Hematopoietic multipotent progenitor cell treated with erythropoietin and hydrocortisone succinate and interleukin-3 and kit ligand, for 4 days (in vitro differentiated cells): ENCODE results near the gene ZFP90.
A peak's percentile ranks its signal among the peaks of the same experiment; 100 is the strongest.
"Not testable (repeated sequence)": the region's sequence is repeated elsewhere in the genome, so short reads cannot be mapped to it uniquely, and the experiment has no call there.

Source experiments
- DNase-seq: peaks from one replicate; pipeline ENCODE4 v3.0.0-alpha.2; 2015

Gene ZFP90

DNA sequence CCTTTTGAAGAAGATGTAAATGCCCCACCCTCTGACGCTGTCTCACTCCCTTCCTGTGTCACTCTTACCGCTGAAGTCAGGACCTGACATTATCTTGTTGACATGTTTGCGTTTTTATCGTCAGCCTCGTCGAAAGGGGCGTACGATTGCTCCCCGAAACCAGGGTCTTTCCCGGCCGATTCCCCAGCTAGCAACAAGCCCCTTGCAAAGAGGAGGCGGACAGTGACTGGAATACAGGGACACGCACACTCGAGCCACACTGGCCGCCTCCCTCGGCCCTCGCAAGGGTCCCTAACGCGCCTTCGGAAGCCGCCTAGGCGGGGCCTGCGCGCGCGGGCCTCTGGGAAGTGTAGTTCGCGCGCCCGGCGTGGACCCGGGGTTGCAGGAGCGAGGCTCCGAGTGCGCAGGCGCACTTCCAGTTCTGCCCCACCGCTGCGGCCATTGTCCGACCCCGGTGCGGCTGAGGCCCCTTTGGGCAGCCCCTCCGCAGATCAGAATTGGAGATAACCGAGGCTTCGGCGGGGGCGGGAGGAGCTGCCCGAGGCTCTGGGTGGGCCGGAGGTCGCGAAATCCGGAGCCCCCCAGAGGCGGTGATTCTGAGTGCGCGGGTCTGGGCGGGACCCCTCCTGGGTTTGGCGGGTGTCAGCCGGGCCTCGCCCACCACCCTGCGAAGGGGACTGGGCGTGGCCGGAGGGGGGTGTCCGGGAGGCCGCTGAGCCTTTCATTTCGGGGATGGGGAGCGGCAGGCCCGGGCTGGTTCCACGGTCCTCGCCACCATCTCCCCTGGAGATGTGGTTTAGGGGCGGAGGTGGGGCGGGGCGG, at the start of gene ZFP90:
Gene ZFP90 (plus strand): TSS at position 412 of the 822 bp plus-strand sequence. CDS start 502 bp downstream, outside the sequence.
- DNase-seq, result peak; percentile 95

DNA sequence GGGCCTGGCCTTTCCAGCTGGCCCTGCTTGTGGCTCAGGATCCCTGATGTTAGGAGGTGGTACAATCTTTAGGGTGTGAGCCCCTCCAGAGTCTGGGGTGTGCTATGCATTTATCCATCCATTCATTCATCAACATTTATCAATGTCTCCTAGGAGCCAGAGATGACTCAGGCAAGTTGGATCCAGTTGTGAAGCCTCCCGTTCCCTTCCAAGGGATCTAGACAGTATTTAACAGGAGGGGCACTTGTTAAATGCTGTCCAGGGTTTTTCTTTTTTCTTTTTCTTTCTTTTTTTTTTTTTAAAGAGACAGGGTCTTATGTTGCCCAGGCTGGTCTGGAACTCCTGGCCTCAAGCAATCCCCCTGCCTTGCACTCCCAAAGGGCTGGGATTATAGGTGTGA, 48.7 kb upstream of the ZFP90 start:
- DNase-seq, result no peak

DNA sequence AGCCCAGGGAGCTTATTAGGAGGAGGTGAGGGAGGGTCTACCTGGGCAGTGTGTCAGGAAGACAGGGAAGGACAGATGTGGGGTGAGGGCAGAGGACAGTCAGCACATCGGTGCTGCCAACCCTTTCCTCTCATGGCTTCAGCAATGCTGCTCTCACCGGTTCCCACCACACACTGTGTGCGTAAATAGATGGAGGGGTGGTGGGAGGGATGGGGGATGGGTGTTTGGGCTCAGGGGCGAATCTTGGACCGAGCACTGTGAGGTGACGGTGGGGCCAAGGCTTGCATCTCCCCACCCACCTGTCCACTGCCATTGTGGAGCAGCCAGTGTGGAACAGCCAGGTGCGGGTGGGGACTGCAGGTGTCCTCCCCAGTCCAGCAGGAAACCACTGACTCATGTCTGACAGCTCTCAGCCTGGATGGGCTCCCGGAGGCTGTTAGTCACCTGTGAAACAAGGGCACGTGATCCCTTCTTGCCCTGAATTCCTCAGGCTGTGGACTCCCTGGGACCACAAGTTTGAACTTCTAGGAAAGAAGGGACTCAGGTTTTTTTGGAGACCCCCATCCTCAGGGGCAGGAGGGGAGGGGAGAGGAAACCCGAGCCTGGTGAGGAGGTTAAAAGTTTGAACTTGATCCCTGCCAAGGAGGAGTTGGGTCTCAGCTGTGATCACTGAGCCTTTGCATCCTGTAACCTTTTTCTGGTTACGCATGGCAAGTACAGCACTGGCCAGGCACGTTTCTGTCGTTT, 48.1 kb upstream of the ZFP90 start:
- no peak for DNase-seq

DNA sequence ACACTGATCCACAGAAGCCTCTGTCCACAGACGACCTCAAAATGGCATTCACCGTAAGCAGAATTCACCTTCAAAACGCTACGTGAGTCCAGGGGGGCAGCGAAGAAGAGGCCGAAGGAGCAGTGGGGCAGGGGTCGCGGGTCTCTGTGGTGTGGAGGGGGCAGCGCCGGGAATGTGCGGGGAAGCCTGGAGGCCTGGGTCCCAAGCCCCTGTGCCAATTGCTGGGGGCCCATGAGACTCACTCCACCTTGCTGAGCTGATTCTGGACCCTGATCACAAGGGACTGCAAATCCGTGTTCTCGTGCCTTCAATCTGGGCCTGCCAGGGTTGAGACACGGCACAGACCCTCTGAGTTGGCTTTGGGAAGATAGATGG, 47.5 kb upstream of the ZFP90 start:
- DNase-seq, result no peak

DNA sequence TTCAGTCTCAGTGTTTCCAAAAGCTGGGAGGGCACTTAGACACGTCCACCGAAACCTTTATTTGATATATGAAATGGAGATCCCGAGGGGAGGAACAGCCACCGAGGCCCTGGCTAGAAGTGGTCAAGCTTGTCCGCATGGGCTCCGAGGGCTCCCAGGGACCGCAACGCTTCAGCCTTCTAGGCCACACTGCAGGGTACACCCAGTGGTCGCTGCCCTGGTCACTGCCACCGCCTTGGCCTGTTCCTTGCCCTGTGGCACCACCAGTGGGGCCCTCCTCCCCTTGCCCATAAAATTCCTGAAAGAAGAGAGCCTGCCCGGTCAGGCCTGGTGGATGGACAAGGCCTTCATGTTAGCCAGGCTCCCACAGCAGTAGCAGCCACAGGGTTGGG, 46.9 kb upstream of the ZFP90 start:
- no peak for DNase-seq

DNA sequence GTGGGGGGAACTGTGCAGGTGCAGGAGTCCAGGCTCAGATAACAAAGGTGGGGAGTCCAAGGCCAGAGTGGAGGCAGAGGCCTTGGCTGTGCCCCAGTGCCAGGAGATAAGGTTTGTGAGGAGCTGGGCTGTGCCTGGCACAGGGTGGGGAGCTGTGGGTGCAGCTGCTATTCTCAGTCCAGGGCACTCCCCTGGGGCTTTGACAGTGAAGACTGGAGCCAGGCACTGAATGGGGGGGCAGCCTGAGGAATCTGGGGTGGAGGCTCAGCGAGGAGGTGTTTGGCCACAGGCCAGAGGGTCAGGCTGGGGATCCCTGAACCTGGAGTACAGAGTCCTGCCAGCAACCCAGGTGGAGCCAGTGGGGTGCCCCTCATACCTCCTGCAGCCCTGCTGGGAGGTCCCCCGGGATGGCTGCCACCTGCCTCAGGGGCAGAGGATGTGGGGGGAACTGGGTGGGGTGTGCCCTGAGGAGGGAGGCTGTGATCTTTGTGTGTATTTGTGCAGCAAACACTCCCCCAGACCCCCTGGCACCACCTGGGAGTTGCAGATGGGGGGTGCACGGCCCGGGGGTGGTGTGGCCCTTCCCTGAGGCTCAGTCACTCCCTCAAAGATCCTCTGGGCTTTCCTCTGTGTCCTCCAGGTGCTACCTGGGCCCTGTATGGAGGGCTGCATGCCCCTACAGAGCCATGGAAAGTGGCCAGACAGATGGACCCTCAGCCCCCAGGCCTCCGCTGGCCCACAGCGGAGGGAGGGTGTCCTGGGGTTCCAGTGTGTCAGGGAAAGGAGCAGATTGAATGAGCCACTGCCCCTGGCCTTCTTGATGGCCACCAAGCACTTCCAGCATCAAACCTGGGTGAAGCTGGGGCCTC, 46.3 kb upstream of the ZFP90 start:
- peak; percentile 35 for DNase-seq

DNA sequence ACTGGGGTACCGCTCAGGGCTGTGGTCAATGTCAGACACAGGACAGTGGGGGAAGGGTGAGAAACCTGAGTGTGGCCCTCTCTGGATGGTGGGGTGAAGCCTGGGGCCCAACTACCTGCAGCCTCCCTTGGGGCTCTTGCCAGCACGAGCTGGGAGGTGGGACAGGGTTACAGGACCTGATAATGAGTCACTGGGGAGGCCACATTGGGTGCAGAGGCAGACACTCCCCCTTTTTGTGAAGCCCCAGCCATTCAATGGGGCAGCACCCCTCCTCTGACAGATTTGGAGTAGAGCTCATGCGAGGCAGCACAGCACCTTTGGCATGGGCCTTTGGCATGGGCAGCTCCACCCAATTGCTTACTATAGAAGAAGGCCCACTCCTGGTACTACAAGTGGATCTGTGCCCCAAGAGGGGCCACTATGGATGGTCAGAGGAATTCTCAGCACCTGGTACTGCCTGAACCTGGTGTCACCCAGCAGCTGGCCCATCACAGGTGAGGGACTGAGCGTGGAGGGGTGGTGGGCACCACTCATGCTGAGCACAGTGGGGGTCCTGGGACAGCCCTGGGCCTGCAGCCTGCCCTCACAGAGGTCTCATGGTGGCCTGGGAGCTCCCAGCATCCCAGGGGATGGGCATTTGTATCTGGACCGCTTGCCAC, 45.5 kb upstream of the ZFP90 start:
- DNase-seq, result no peak

DNA sequence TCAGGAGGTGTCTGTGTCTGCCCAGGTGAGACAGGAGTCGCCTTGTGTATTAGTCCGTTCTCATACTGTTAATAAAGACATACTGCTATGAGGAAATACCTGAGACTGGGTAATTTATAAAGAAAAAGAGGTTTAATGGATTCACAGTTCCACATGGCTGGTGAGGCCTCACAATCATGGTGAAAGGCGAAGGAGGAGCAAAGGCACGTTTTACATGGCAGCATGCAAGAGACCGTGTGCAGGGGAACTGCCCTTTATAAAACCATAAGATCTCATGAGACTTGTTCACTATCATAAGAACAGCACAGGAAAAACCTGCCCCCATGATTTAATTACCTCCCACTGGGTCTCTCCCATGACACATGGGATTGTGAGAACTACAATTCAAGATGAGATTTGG, 44.8 kb upstream of the ZFP90 start:
- not testable (repeated sequence) for DNase-seq

DNA sequence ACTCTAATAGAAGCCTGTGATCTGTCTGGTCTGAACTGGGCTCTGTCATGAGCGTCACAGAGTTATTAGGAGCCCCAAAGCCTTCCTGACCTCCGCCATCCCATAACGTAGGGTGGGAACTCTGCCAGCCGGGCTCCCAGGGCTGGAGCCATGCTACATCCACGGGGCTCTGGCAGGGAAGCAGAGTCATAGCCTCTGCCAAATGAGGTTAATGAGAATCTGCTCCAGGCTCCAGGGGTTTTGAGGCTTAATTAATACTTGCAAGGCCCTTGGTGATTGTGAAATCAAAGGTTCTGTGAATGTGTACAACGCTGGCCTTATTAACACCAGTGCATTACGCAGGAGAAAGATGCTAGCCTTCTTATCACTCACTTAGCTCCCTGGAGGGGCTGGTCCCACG, 42.4 kb upstream of the ZFP90 start:
- DNase-seq, result no peak

DNA sequence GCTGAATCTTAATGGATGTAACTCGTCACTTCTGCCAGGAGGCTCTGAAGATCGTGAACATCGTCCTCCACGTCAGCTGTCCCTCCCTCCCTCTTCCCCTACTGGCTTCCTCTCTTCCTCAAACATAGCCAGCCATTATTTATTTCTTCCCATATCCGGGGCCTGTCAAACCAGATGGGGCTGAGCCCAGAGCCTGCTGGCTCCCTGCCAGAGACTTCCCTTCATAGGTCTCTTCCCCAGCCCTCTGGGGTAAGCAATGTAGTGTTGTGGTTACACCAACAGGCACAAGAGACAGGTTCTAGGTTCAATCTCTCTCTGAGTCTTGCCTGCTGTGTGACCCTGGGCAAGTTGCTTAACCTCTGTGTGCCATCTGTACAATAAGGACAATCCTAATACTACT, 40.1 kb upstream of the ZFP90 start:
- DNase-seq, result peak; percentile 49

DNA sequence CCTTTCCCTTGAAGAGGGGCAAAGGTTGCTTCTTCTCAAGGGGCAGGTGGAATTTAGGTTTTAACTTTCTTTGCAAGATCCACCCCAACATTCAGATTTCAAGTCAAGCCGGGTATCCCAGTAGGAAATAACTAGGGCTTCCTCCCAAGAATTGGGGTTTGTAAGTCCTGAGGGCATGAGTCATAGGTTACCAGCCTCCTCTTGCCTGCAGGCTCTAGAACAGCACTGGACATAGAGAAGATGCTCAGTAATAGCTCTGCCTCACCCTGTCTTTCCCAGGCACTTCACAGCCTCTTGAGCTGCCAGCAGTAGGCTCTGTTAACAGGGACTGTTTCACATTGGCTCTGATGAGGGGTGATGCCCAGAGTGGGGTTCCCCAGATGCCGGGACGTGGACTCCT, 35.8 kb upstream of the ZFP90 start:
- DNase-seq, result no peak

DNA sequence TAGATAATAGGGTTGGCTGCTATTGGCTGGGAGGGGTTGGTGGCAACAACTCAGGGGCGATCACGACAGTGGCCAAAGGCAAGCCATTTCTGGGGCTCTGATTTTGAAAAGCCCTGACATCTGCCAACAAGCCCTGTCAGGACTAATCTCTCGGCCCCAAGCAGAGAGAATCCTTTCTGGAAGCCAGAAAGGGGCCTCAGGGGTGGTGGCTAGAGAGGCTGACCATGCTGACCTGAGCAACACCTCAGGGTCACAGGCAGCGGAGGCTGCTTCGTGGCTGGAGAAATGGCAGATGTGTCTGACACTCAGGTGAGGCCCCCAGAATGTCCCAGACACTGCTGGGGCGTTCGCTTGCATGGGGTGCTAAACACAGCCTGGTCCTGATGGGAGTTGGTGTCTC, 35.0 kb upstream of the ZFP90 start:
- no peak for DNase-seq

DNA sequence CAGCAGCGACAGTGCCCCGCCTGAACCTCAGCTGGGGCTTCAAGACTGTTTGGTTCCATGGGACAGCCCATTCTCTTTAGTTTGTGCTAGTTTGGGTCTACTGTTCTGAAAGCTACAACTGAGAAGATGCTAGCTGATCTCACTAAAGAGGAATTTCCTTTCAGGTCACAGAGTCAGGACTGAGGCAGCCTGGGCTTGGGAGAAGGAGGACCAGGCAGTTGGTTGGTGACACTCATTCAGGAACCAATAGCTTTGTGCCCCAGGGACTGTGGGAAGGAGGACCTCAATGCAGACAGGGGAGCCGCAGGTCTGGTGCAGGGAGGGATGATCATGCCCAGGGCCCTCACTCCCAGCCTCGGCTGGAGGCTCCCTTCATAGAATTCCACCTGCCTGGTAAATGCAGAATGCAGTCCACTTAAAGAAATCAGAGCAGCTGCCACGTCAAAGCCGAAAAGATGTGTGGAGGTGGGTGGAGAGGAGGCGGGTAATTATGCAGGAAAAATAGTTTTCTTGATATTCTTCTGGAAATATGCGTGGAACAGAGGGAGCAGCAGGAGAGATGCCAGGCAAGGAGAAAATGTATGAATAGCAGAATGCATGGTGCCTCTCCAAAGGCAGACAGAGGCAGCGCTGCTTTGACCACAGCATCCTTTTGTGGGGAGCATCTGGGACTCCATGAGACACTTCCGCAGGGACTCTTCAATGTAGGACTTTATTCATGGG, 32.6 kb upstream of the ZFP90 start:
- DNase-seq, result no peak

DNA sequence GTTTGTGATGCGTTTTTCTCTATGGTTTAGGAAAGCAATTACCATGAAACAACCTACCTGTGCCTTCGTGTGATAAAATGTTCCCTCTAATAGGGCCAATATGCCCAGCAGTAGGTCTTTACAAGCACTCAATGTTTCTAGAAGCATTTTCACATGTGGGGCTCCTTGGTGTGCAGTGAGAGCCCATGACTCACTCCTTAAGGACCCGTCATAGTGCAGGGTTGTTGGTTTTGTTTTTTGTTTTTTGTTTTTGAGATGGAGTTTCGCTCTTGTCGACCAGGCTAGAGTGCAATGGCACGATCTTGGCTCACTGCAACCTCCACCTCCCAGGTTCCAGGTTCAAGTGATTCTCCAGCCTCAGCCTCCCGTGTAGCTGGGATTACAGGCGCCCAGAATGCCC, 31.1 kb upstream of the ZFP90 start:
- DNase-seq, result no peak

DNA sequence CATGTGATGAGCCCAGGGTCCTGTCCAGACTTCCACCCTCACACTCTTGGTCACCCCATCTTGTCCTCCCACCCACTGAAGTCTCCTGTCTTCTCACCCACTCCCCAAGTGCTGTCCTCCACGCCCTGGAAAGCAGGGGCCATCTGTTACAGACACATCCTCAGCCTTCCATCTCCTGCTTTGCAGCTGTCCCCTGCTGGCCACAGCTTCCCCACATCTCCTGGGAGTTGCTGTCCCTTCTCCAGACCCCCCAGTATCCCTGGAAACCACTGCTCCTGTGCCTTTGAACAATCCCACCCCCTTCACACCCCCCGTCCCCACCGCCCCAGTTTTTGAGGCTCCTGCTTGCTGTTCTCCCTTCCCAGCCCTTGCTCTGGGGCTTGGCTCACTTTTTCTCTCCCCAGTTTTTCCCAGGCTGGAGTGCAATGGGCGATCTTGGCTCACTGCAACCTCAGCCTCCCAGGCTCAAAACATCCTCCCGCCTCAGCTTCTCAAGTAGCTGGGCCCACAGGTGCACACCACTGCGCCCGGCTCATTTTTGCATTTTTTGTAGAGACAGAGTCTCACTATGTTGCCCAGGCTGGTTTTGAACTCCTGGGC, 30.4 kb upstream of the ZFP90 start:
- DNase-seq, result no peak

DNA sequence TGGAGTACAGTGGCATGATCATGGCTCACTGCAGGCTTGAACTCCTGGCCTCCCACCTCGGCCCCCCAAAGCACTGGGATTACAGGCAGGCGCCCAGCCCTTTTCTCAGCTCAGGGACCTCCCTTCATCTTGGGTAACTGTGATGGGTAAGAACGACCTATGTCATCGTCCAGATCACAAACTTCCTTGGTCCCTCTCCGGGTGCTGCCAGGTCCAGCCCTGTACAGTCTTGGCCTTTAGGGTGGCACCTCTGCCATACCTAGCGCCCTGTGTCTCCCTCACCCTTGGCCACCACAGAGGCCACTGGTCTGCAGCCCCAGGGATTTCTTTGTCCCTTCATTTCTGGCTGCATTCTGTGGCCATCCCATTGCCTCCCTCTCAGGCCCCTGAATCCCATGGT, 29.7 kb upstream of the ZFP90 start:
- no peak for DNase-seq

DNA sequence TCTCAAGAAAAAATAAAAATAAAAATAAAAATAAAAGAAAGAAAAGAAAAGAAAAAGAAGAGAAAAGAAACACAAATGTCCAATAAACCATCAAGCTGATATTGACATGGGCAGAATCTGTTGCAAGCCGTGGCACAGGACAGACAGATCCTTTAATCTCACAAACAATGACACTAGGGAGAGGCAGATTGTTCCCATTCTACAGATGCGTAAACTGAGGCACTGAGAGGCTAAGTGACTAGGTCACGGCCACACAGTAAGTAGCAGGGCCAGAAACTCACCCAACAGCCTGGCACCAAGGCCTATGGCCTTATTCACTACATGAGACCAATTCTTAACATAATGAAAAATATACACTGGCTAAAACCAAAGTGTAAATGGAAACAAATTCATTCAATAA, 28.3 kb upstream of the ZFP90 start:
- no peak for DNase-seq

DNA sequence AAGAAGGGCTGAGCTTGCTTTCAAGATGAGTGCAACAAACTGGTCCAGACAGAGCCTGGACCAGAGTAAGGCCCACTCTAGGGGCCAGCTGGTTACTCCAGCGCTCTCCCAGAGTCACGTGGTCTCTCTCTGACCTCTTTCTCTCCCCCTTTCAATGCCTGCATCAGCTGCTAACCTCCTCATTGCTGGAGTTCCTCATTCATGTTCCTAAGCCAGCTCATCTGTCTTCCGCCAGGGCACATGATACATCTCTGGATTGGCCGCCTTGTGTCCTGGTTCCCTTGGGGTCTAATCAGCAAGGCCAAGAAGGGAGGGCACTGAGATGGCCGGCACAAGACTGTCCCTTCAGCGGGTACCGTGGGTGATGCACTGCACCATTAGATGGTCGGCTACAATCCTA, 26.9 kb upstream of the ZFP90 start:
- no peak for DNase-seq

DNA sequence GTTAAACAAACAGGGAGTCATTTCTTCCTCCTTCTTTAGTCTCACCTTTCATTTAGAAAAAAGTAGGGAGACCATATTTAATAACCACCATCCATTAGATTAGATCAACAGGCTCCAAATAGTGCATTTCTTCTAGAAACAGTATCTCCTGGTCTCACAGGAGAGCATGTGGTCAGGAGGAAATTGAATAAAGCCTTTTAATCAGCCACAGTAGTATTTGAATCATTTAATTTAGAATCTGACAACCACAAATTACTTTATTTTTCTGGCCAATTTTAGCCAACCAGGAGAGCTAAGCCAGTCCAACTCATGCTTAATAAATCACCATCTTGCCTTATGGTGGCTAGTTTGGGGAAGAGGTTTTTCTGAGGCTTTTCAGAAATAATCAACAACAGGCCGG, 26.3 kb upstream of the ZFP90 start:
- no peak for DNase-seq

DNA sequence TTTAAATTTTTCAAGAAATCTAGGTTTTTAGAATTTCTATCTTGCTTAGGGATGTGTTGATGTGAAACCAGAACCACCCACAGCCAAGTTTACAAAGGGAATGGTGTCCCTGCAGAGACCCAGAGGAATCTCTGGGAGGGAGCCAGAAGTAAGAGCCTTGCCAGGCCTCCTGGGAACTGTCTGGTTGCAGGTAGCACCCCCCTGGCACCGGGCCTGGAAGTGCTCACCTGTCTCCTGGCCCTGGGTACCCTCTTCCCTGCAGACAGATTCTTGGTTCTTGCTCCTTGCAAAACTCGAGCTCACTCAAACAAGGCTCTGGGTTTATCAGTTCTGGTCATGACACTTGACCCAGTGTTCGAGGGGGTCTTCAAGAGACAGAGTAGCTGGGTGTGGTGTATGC, 24.6 kb upstream of the ZFP90 start:
- DNase-seq, result no peak

DNA sequence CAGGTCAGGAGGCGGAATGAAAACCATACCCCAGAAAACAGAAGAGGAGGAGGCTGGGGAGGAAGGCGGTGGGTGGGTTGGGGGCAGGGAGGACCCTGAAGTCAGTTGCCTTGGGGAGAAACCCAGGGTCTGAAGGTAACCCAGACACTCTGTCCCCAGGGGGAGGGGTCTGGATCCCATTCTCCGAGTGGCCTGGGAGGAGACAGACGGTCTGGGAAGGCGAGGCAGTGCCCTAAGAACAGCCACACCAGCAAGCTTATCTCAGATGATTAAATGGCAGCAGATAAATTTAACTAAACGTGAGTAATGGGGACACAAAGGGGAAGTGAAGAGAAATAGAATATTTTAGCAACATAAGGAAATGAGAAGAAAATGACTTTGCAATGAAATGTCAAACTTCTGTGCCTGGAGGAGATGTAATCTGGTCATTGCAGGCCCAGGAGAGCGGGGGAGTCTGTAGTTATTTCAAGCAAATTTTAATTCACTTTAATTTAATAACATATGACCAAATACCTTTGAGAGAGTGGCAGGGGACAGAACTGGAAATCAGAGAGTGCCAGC, 21.4 kb upstream of the ZFP90 start:
- DNase-seq, result peak; percentile 75
